Keratinocyte (primary cell): Measurements from ENCODE around the gene LRRC10B. TPM values are rescaled to one million over a fixed set of nuclear protein-coding genes. Genes with fewer than 3 reads are reported as not detected.

Source experiments
- DNase-seq: peaks from one replicate; pipeline ENCODE4 v3.0.0-alpha.2; 2011; ENCODE audit warnings: low read depth, missing footprints, low spot score
- FAIRE-seq: peaks from 2 replicates; lab custom pipeline; 2011; peaks lifted over from hg19 to GRCh38; lab: Jason Lieb, UNC
- H2AFZ ChIP-seq: 2 replicates; pipeline ENCODE4 v1.6.0; 2012; ENCODE audit warnings: low read length, control low read depth, inconsistent platforms; ENCODE audit not compliant: control insufficient read depth
- H3K27ac ChIP-seq: 2 replicates; pipeline ENCODE4 v1.5.1; 2011; ENCODE audit warnings: low read length; ENCODE audit not compliant: control insufficient read depth, insufficient read depth
- H3K27me3 ChIP-seq: 3 replicates; pipeline ENCODE4 v1.6.0; 2011; ENCODE audit warnings: low read length; ENCODE audit not compliant: control insufficient read depth, insufficient read depth; ENCODE audit errors: extremely low read depth
- H3K36me3 ChIP-seq, 2 experiments: 2 replicates in 1 of 2; 3 replicates in 1 of 2; pipeline ENCODE4 v1.5.1; 2011; ENCODE audit warnings: low read length in 2 of 2, mild to moderate bottlenecking in 1 of 2; ENCODE audit not compliant: control insufficient read depth in 2 of 2, insufficient read depth in 2 of 2; ENCODE audit errors: extremely low read depth in 1 of 2
- H3K4me1 ChIP-seq: 3 replicates; pipeline ENCODE4 v1.5.1; 2011; ENCODE audit warnings: low read length; ENCODE audit not compliant: control insufficient read depth, insufficient read depth; ENCODE audit errors: extremely low read depth
- H3K4me2 ChIP-seq: 3 replicates; pipeline ENCODE4 v1.6.0; 2011; ENCODE audit warnings: low read depth, low read length; ENCODE audit not compliant: control insufficient read depth, insufficient read depth; ENCODE audit errors: extremely low read depth
- H3K4me3 ChIP-seq, 3 experiments: fragments of 200-600 bp in 1 of 3; sonication (generic) in 1 of 3; 2 replicates in 2 of 3; 3 replicates in 1 of 3; pipeline ENCODE4 v1.5.1; 2011 to 2016; ENCODE audit warnings: low read length in 3 of 3, mild to moderate bottlenecking in 3 of 3, control low read depth in 2 of 3, inconsistent platforms in 1 of 3, low read depth in 1 of 3, mixed read lengths in 1 of 3, mixed run types in 1 of 3, moderate library complexity in 1 of 3; ENCODE audit not compliant: control insufficient read depth in 2 of 3, insufficient read depth in 2 of 3; ENCODE audit errors: extremely low read depth in 1 of 3
- H3K79me2 ChIP-seq: 2 replicates; pipeline ENCODE4 v1.6.0; 2012; ENCODE audit warnings: low read length; ENCODE audit not compliant: control insufficient read depth, insufficient read depth
- H3K9ac ChIP-seq: 3 replicates; pipeline ENCODE4 v1.6.0; 2011; ENCODE audit warnings: low read length; ENCODE audit not compliant: control insufficient read depth, insufficient read depth; ENCODE audit errors: extremely low read depth
- H3K9me1 ChIP-seq: 3 replicates; pipeline ENCODE4 v1.6.0; 2011; ENCODE audit warnings: low read length; ENCODE audit not compliant: control insufficient read depth, insufficient read depth; ENCODE audit errors: extremely low read depth
- H3K9me3 ChIP-seq: 2 replicates; pipeline ENCODE4 v1.5.1; 2012; ENCODE audit warnings: low read depth, low read length; ENCODE audit not compliant: control insufficient read depth
- H4K20me1 ChIP-seq: 3 replicates; pipeline ENCODE4 v1.6.0; 2011; ENCODE audit warnings: low read length; ENCODE audit not compliant: control insufficient read depth, insufficient read depth; ENCODE audit errors: extremely low read depth
- CTCF ChIP-seq, 3 experiments: IDR thresholded peaks in 1 of 3; conservative IDR thresholded peaks in 1 of 3; optimal IDR thresholded peaks in 1 of 3; 2 replicates in 2 of 3; 3 replicates in 1 of 3; pipeline versions ENCODE3 to v1.5.1; 2011; ENCODE audit warnings: low read length in 3 of 3, mild to moderate bottlenecking in 3 of 3, moderate library complexity in 2 of 3, control low read depth in 1 of 3, inconsistent platforms in 1 of 3; ENCODE audit not compliant: insufficient read depth in 2 of 3; ENCODE audit errors: extremely low read depth in 1 of 3
- EZH2 ChIP-seq: IDR thresholded peaks from one replicate; pipeline ENCODE4 v1.6.1; 2012; ENCODE audit warnings: inconsistent platforms, mild to moderate bottlenecking, low read length, moderate library complexity
- dilution Hi-C: fragments of 300-500 bp; cut with MboI; formaldehyde crosslinking; loops from one replicate; pipeline ENCODE4 v1.7.0; 2020; ENCODE audit warnings: low sequenced_read_pairs; ENCODE audit not compliant: extremely low pct_ligation_motif_present
- polyA plus RNA-seq, 5 experiments: library from polyadenylated mRNA; depleted of rRNA in 3 of 5; stranded (reverse) in 3 of 5; stranded (forward) in 1 of 5; unstranded in 1 of 5; fragments of >200 nt; gene quantifications; 1 replicate in 1 of 5; 2 replicates in 3 of 5; 3 replicates in 1 of 5; pipeline versions ENCODE4 v1.2.1 to v1.2.3, GENCODE V29; 2011 to 2012; ENCODE audit warnings: missing spikeins in 2 of 5, low read depth in 1 of 5, low replicate concordance in 1 of 5

LRRC10B gene
- polyA plus RNA-seq, 1 donor (not counting 4 experiments of a cell fraction or from before 2014, with no cell fraction given), result not detected

GRCh38 chr11:61518032-61518795 lies 9.7 kb downstream of the LRRC10B start:
- no peaks in the 10 kb centered on the region for H3K36me3 ChIP-seq
- H3K9ac ChIP-seq, result no peak overlapping the region
- dilution Hi-C loops, result no loop called here
- peaks cover 6% of the 10 kb centered on the region for H3K27me3 ChIP-seq
- H3K4me2 ChIP-seq, result no peak overlapping the region
- H3K27ac ChIP-seq, result no peak overlapping the region
- H3K9me1 ChIP-seq, result no peaks in the 10 kb centered on the region
- no peaks in the 10 kb centered on the region for H3K79me2 ChIP-seq
- no peak for DNase-seq
- no peaks in the 10 kb centered on the region for H3K4me1 ChIP-seq
- TF ChIP-seq EZH2 (no peak), CTCF (optimal IDR thresholded peaks at IDR 0.05 in 1 of 3, IDR thresholded peaks at IDR 0.05 in 1 of 3, conservative IDR thresholded peaks at IDR 0.05 in 1 of 3; ENCODE audit: extremely low read depth in 1 of 3, insufficient read depth in 2 of 3, low read length in 3 of 3) (no peak)
- H3K4me3 ChIP-seq, result no peak overlapping the region
- H2AFZ ChIP-seq, result no peak overlapping the region
- FAIRE-seq, result no peak
- H4K20me1 ChIP-seq, result no peaks in the 10 kb centered on the region
- no peaks in the 10 kb centered on the region for H3K9me3 ChIP-seq

GRCh38 chr11:61522881-61523280 lies 14.3 kb downstream of the LRRC10B start:
- Histone ChIP-seq H3K4me1 (no peaks in the 10 kb centered on the region), H3K36me3 (no peaks in the 10 kb centered on the region), H3K9ac (no peak overlapping the region), H4K20me1 (peaks cover 4% of the 10 kb centered on the region), H3K4me2 (no peak overlapping the region), H2AFZ (no peak overlapping the region), H3K79me2 (no peaks in the 10 kb centered on the region), H3K9me1 (no peaks in the 10 kb centered on the region), H3K27ac (no peak overlapping the region), H3K4me3 (no peak overlapping the region), H3K27me3 (peaks cover 9% of the 10 kb centered on the region), H3K9me3 (no peaks in the 10 kb centered on the region)
- FAIRE-seq, result no peak
- no peak for DNase-seq
- TF ChIP-seq EZH2, result no peak
- no peak for TF ChIP-seq CTCF (optimal IDR thresholded peaks at IDR 0.05 in 1 of 3, IDR thresholded peaks at IDR 0.05 in 1 of 3, conservative IDR thresholded peaks at IDR 0.05 in 1 of 3; ENCODE audit: extremely low read depth in 1 of 3, insufficient read depth in 2 of 3, low read length in 3 of 3)
- dilution Hi-C loops, result no loop called here
